ENCODE results near the gene USP19. TPM values are rescaled to one million over a fixed set of nuclear protein-coding genes. Genes with fewer than 3 reads are reported as not detected.

The USP19 gene
- total RNA-seq, 4 donors from 2014 or later = 72.3 to 113 (median 83.6) TPM

DNA sequence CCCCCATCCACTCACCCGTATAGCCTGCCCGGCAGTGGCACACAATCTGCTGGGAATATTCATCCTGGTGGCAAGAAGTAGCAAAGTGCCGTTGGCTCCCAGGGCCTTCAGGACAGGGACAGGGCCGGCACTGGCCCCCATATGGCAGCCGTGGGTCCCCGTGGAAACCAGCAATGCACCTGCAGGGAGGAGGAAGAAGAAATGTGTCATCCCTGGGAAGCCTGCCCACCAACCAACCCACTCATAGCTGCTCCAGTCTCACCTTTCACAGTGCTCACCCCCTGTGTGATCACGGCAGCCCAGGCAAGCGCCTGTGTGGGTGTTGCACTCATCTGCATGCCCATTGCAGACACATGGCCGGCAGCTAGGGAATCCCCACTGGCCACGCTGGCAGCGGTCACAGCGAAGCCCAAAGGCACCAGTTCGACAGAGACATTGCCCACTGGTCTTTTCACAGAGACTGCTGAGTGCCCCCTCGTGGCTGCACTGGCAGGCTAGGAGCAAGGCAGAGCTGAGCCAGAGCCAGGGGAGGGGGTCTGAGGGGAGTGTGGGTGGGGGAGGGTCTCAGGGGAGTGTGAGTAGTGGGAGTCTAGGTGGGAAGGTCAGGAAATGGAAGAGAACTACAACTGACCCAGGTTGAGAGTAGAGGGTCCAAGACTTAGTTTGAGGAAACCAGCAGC, 4.5 kb upstream of the USP19 start:
- no peak for TF ChIP-seq EP300 (IDR thresholded peaks at IDR 0.05)
- TF ChIP-seq CTCF (IDR thresholded peaks at IDR 0.05) = no peak
- TF ChIP-seq POLR2A (IDR thresholded peaks at IDR 0.05) = no peak
- no peak for DNase-seq (ENCODE audit: low spot score in 2 of 2)
- Histone ChIP-seq H3K36me3 (peaks cover 3 to 92% (median 8%) of the 10 kb centered on the region in 3 donors), H3K27ac (no peak overlapping the region), H3K27me3 (no peaks in the 10 kb centered on the region), H3K4me3 (no peak overlapping the region), H3K4me1 (peaks cover 0 to 14% (median under 1%) of the 10 kb centered on the region in 4 donors), H3K9me3 (no peaks in the 10 kb centered on the region)
- WGBS, 2 donors = 71 to 81% methylated on average over 13 to 14 of the region's 14 CpGs

- H3K9me3 ChIP-seq = no peaks in the 10 kb centered on the region
- no peak overlapping the region for H3K4me3 ChIP-seq
- no peaks in the 10 kb centered on the region for H3K27me3 ChIP-seq
- TF ChIP-seq CTCF (IDR thresholded peaks at IDR 0.05) (no peak), POLR2A (IDR thresholded peaks at IDR 0.05) (no peak), EP300 (IDR thresholded peaks at IDR 0.05) (no peak)
- DNase-seq (ENCODE audit: low spot score in 2 of 2) = no peak
- 84 to 86% methylated on average over 6 of the region's 7 CpGs for WGBS, 2 donors
- H3K4me1 ChIP-seq = peaks cover 2 to 13% (median 9%) of the 10 kb centered on the region in 4 donors
- H3K36me3 ChIP-seq = peaks cover 3 to 84% (median 8%) of the 10 kb centered on the region in 3 donors
- no peak overlapping the region for H3K27ac ChIP-seq
Measured at GRCh38 chr3:49124203-49124602, 3.6 kb upstream of the USP19 start.

DNA sequence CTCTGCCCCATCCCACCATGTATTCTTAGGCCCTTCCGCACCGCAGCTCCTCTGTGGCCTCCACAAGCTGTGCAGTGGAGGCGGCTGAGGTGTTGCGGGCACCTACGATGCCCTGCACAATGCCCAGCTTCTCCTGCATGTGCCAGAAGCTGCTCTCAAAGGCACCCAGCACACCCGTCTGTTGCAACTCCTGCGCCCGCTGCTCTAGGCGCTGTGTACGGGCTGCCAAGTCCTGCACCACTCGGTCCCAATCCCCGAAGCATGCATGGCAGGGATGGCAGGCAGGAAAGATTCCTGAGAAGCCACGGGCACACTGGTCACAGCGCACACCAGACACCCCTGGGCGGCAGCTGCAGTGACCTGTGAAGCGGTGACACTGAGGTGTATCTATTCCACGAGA, 3.1 kb upstream of the USP19 start:
- H3K4me1 ChIP-seq = peaks cover 2 to 18% (median 14%) of the 10 kb centered on the region in 4 donors
- no peaks in the 10 kb centered on the region for H3K27me3 ChIP-seq
- DNase-seq (ENCODE audit: low spot score in 2 of 2) = no peak
- WGBS, 2 donors = 92 to 93% methylated on average over 12 to 17 of the region's 17 CpGs
- no peak overlapping the region for H3K4me3 ChIP-seq
- no peaks in the 10 kb centered on the region for H3K9me3 ChIP-seq
- H3K36me3 ChIP-seq = peaks cover 3 to 84% (median 8%) of the 10 kb centered on the region in 3 donors
- no peak overlapping the region for H3K27ac ChIP-seq
- no peak for TF ChIP-seq POLR2A (IDR thresholded peaks at IDR 0.05)
- no peak for TF ChIP-seq EP300 (IDR thresholded peaks at IDR 0.05)
- TF ChIP-seq CTCF (IDR thresholded peaks at IDR 0.05) = no peak

DNA sequence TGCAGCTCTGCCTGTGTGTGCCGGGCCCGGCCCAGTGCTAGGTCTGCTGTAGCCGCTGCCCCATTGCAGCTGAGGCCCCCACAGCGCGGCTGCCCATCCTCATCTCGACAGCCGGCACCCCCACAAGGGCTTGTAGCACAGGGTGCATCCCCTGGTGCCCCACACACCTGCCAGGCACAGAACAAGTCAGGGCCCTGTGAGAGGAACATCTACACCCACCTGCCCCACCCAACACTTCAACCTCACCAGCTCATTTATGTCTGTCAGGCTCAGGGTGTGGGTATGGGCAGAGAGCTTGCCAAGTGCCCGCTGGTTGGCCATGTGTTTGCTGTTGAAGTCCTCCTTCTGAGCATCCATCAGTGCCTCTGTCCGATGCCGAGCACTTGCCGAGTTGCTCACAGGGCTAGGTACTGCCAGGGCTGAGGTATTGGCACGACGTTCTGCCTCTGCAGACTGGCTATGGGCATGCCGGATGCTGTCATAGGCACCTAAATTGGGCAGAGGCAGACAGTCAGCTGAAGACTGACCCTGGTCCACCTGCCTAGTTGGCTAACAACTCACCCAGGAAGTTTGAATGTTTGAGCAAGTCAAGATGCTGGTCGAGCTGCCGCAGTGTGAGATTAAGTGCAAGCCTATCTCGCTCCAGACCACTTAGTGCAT, 2.4 kb upstream of the USP19 start:
- Histone ChIP-seq H3K4me1 (peaks cover 2 to 21% (median 14%) of the 10 kb centered on the region in 4 donors), H3K27me3 (no peaks in the 10 kb centered on the region), H3K27ac (no peak overlapping the region), H3K4me3 (no peak overlapping the region), H3K9me3 (no peaks in the 10 kb centered on the region), H3K36me3 (peaks cover 3 to 84% (median 13%) of the 10 kb centered on the region in 3 donors)
- TF ChIP-seq EP300 (IDR thresholded peaks at IDR 0.05) = no peak
- TF ChIP-seq POLR2A (IDR thresholded peaks at IDR 0.05) = no peak
- TF ChIP-seq CTCF (IDR thresholded peaks at IDR 0.05) = no peak
- WGBS, 2 donors = 92 to 95% methylated on average over 14 to 17 of the region's 17 CpGs
- DNase-seq (ENCODE audit: low spot score in 2 of 2) = no peak

- WGBS, 2 donors = 82 to 91% methylated on average over 6 to 7 of the region's 7 CpGs
- H3K36me3 ChIP-seq = peaks cover 3 to 84% (median 18%) of the 10 kb centered on the region in 3 donors
- H3K4me3 ChIP-seq = no peak overlapping the region
Measured at GRCh38 chr3:49122451-49122850, 1.8 kb upstream of the USP19 start.

More at GRCh38 chr3:49122451-49122850, 1.8 kb upstream of the USP19 start:
- no peak for TF ChIP-seq CTCF (IDR thresholded peaks at IDR 0.05)
- no peak for TF ChIP-seq EP300 (IDR thresholded peaks at IDR 0.05)
- no peak for TF ChIP-seq POLR2A (IDR thresholded peaks at IDR 0.05)
- H3K9me3 ChIP-seq = no peaks in the 10 kb centered on the region
- no peak for DNase-seq (ENCODE audit: low spot score in 2 of 2)
- H3K4me1 ChIP-seq = peaks cover 2 to 24% (median 14%) of the 10 kb centered on the region in 4 donors
- H3K27me3 ChIP-seq = no peaks in the 10 kb centered on the region
- no peak overlapping the region for H3K27ac ChIP-seq
